GM12878 (cell line): Measurements from ENCODE around the gene SH2B2. TPM values are rescaled to one million over a fixed set of nuclear protein-coding genes. Genes with fewer than 3 reads are reported as not detected.

Experiments
- ATAC-seq: fragments of 200-7000 bp; cut with Tn5 transposase; 3 replicates; pipeline ENCODE4 v1.9.1; 2020; ENCODE audit warnings: mild to moderate bottlenecking, moderate library complexity
- BruUV-seq: library from RNA; stranded (reverse); fragments of 400-500 nt; replicated peaks from 2 replicates; lab custom pipeline; 2021; lab: Mats Ljungman, UMichigan
- CTCF ChIA-PET: fragments of 300-600 bp; sonication (Branson Sonifier 250); formaldehyde crosslinking; extraction: SDS; loops from one replicate; lab custom pipeline; 2021; ENCODE audit warnings: inconsistent platforms; lab: Yijun Ruan, JAX
- POLR2A ChIA-PET: fragments of 350-600 bp; formaldehyde crosslinking; extraction: SDS; loops from one replicate; lab custom pipeline; 2021; ENCODE audit warnings: inconsistent platforms; lab: Charles Lee
- RAD21 ChIA-PET: fragments of 300-600 bp; sonication (Branson Sonifier 250); formaldehyde crosslinking; loops from one replicate; lab custom pipeline; 2023; ENCODE audit warnings: antibody characterized with exemption; ENCODE audit not compliant: unreplicated experiment; lab: Charles Lee
- SMC1A ChIA-PET: fragments of 300-600 bp; sonication (Branson Sonifier 250); formaldehyde crosslinking; loops from one replicate; lab custom pipeline; 2023; ENCODE audit not compliant: unreplicated experiment, uncharacterized antibody; lab: Charles Lee
- DNase-seq: peaks from one replicate; pipeline ENCODE4 v3.0.0-alpha.2; 2011; ENCODE audit warnings: low read depth, low spot score
- FAIRE-seq: peaks from 3 replicates; lab custom pipeline; 2011; peaks lifted over from hg19 to GRCh38; lab: Jason Lieb, UNC
- H2AFZ ChIP-seq: 2 replicates; pipeline ENCODE4 v1.6.0; 2011; ENCODE audit warnings: low read depth, low read length, control low read depth; ENCODE audit not compliant: control insufficient read depth
- H3K27ac ChIP-seq: 2 replicates; pipeline ENCODE4 v1.5.1; 2011; ENCODE audit warnings: control low read depth; ENCODE audit not compliant: control insufficient read depth, insufficient read depth
- H3K27me3 ChIP-seq, 2 experiments: replicated peaks in 1 of 2; 2 replicates each; pipeline versions ENCODE4 v1.6.0 to v1.6.1; 2011; ENCODE audit warnings: low read length in 1 of 2; ENCODE audit not compliant: control insufficient read depth in 2 of 2, insufficient read depth in 2 of 2
- H3K36me3 ChIP-seq, 2 experiments: 2 replicates each; pipeline ENCODE4 v1.5.1; 2011; ENCODE audit warnings: low read length in 1 of 2; ENCODE audit not compliant: control insufficient read depth in 2 of 2, insufficient read depth in 2 of 2
- H3K4me1 ChIP-seq: 2 replicates; pipeline ENCODE4 v1.6.1; 2011; ENCODE audit warnings: mild to moderate bottlenecking, low read length, moderate library complexity, mixed read lengths; ENCODE audit not compliant: control insufficient read depth, insufficient read depth
- H3K4me2 ChIP-seq: 2 replicates; pipeline ENCODE4 v1.6.0; 2011; ENCODE audit warnings: control low read depth; ENCODE audit not compliant: control insufficient read depth, insufficient read depth
- H3K4me3 ChIP-seq: fragments of 200-600 bp; sonication (generic); 2 replicates; pipeline ENCODE4 v1.5.1; 2016
- H3K79me2 ChIP-seq: 2 replicates; pipeline ENCODE4 v1.6.0; 2011; ENCODE audit warnings: low read length; ENCODE audit not compliant: control insufficient read depth, insufficient read depth
- H3K9ac ChIP-seq: 2 replicates; pipeline ENCODE4 v1.8.0; 2011; ENCODE audit warnings: low read length, control low read depth, mixed read lengths; ENCODE audit not compliant: control insufficient read depth, insufficient read depth
- H3K9me3 ChIP-seq: replicated peaks from 3 replicates; pipeline ENCODE4 v1.5.1; 2011; ENCODE audit warnings: mild to moderate bottlenecking, low read length; ENCODE audit not compliant: control insufficient read depth, insufficient read depth
- H4K20me1 ChIP-seq: 2 replicates; pipeline ENCODE4 v1.6.0; 2011; ENCODE audit not compliant: control insufficient read depth, insufficient read depth
- ETV6 ChIP-seq, 2 experiments: fragments of 450-650 bp in 1 of 2; IDR thresholded peaks in 1 of 2; conservative IDR thresholded peaks in 1 of 2; 2 replicates each; pipeline ENCODE4 v1.6.1; 2014; ENCODE audit warnings: antibody characterized with exemption in 1 of 2, borderline replicate concordance in 1 of 2, low read depth in 1 of 2, mild to moderate bottlenecking in 1 of 2, moderate library complexity in 1 of 2
- HDAC6 ChIP-seq: fragments of 200-600 bp; sonication (generic); IDR thresholded peaks from one replicate; pipeline ENCODE4 v1.8.0; 2017; ENCODE audit warnings: antibody characterized with exemption; ENCODE audit not compliant: unreplicated experiment
- IKZF2 ChIP-seq, 2 experiments: fragments of 450-650 bp; IDR thresholded peaks; 2 replicates each; pipeline ENCODE4 v1.6.1; 2017; ENCODE audit warnings: mild to moderate bottlenecking in 2 of 2, moderate library complexity in 2 of 2
- KLF5 ChIP-seq: fragments of 450-650 bp; IDR thresholded peaks from 2 replicates; pipeline ENCODE4 v1.6.1; 2014; ENCODE audit warnings: mild to moderate bottlenecking; ENCODE audit not compliant: partially characterized antibody
- LARP7 ChIP-seq: fragments of 450-650 bp; IDR thresholded peaks from 2 replicates; pipeline ENCODE4 v1.6.1; 2017; ENCODE audit warnings: mild to moderate bottlenecking
- MTA2 ChIP-seq: fragments of 450-650 bp; IDR thresholded peaks from 2 replicates; pipeline ENCODE4 v1.6.1; 2016; ENCODE audit warnings: low read depth, mild to moderate bottlenecking, moderate library complexity
- NBN ChIP-seq: fragments of 450-650 bp; IDR thresholded peaks from 2 replicates; pipeline ENCODE4 v1.6.1; 2016
- NFXL1 ChIP-seq: fragments of 450-650 bp; IDR thresholded peaks from 2 replicates; pipeline ENCODE4 v1.6.1; 2017; ENCODE audit warnings: antibody characterized with exemption, mild to moderate bottlenecking, borderline replicate concordance
- NFYB ChIP-seq: IDR thresholded peaks from 2 replicates; pipeline ENCODE4 v1.6.1; 2011; ENCODE audit warnings: low read depth, mild to moderate bottlenecking, low read length, improper control_type of control experiment, moderate library complexity; ENCODE audit not compliant: insufficient read depth
- PAX8 ChIP-seq: fragments of 450-650 bp; IDR thresholded peaks from 2 replicates; pipeline ENCODE4 v1.6.1; 2017; ENCODE audit warnings: mild to moderate bottlenecking, moderate library complexity
- PKNOX1 ChIP-seq: fragments of 450-650 bp; IDR thresholded peaks from 2 replicates; pipeline ENCODE4 v1.6.1; 2016; ENCODE audit warnings: mild to moderate bottlenecking
- PRDM15 ChIP-seq: fragments of 450-650 bp; formaldehyde crosslinking; IDR thresholded peaks from 2 replicates; pipeline ENCODE4 v1.4.0; 2020; ENCODE audit warnings: mild to moderate bottlenecking, moderate library complexity
- RELA ChIP-seq: fragments of 450-650 bp; IDR thresholded peaks from 2 replicates; pipeline ENCODE4 v1.8.0; 2014; ENCODE audit warnings: borderline replicate concordance; ENCODE audit not compliant: partially characterized antibody
- SMAD1 ChIP-seq: fragments of 450-650 bp; IDR thresholded peaks from 2 replicates; pipeline ENCODE4 v1.6.1; 2018; ENCODE audit warnings: mild to moderate bottlenecking, low read depth; ENCODE audit not compliant: partially characterized antibody
- SUZ12 ChIP-seq: fragments of 200-600 bp; sonication (generic); IDR thresholded peaks from one replicate; pipeline ENCODE4 v1.6.1; 2018; ENCODE audit warnings: antibody characterized with exemption, mild to moderate bottlenecking; ENCODE audit not compliant: unreplicated experiment
- WGBS: methylation state at CpG from one replicate; pipeline ENCODE4 v1.1.6; 2016; ENCODE audit warnings: low lambda C conversion rate; ENCODE audit not compliant: insufficient replicate concordance, insufficient coverage; ENCODE audit errors: missing lambda C conversion rate; 5-methylcytosine and 5-hydroxymethylcytosine counted together
- in situ Hi-C: fragments of 300-500 bp; cut with MboI; formaldehyde crosslinking; loops from 9 replicates; pipeline ENCODE4 v1.14.3; 2018; ENCODE audit warnings: mixed read lengths
- intact Hi-C: fragments of 100-400 bp; cut with micrococcal nuclease; formaldehyde crosslinking; loops from one replicate; pipeline ENCODE4 v1.14.2; 2022; ENCODE audit not compliant: unreplicated experiment
- polyA plus RNA-seq, 11 experiments: library from polyadenylated mRNA; depleted of rRNA in 4 of 11; unstranded in 6 of 11; stranded (reverse) in 5 of 11; fragments of >200 nt; fragmentation: Nextera tagmentation in 4 of 11; fragmentation: Illumina TruSeq in 1 of 11; extraction: Ambion mirVana in 4 of 11; extraction: Trizol in 1 of 11; gene quantifications; 1 replicate in 1 of 11; 2 replicates in 10 of 11; pipeline versions ENCODE4 v1.2.1 to v1.2.3, GENCODE V29; 2011 to 2016; ENCODE audit warnings: inconsistent platforms in 2 of 11, missing spikeins in 2 of 11, low read depth in 1 of 11
- total RNA-seq, 4 experiments: library from RNA; depleted of rRNA in 3 of 4; stranded (reverse); fragments of >200 nt in 3 of 4; fragmentation: Illumina TruSeq in 1 of 4; extraction: Trizol in 1 of 4; gene quantifications; 2 replicates each; pipeline versions ENCODE4 v1.2.1 to v1.2.3, GENCODE V29; 2013 to 2021
- TF ChIP-seq, protein P1 (sequence below): fragments of 150-350 bp; IDR thresholded peaks from 2 replicates; pipeline ENCODE4 v1.6.1; 2014; ENCODE audit warnings: mild to moderate bottlenecking, low read depth, low read length
- TF ChIP-seq, protein P2 (sequence below): IDR thresholded peaks from 2 replicates; pipeline ENCODE4 v1.6.1; 2012; ENCODE audit warnings: low read length, inconsistent platforms

Gene SH2B2
- total and polyA plus RNA-seq, 10 of the 15 experiments (the other 5 are each of a cell fraction or from before 2014, with no cell fraction given), result 0.13 to 55.1 (median 7.4) TPM; not detected in 1

DNA sequence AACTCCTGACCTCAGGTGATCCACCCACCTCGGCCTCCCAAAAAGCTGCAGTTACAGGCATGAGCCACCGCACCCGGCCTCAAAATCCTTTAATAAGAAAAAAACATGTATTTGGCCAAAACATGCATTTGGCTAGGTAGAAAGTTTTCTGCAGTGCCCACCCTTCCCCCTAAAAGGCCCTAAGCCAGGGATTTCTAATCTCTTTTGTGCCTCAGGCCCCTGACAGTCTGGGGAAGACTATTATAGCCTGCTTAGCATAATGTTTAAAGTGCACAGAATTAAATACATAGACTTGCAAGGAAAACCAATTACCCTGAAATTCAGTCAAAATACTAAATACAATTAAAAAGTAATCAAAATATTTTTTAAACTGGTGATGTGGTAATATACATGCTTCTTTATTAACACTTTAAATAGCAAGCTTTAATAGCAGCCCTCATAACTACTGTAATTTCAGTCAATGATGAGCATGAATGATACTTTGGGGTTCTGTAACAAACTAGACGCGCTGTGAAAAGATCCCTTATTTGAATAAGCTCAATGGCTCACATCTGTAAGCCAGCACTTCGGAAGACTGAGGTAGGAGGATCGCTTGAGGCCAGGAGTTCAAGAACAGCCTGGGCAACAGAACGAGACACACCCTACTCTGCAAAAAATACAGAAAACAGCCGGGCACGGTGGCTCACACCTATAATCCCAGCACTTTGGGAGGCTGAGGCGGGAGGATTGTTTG, 39.7 kb downstream of the SH2B2 start:
- Histone ChIP-seq H3K79me2 (no peaks in the 10 kb centered on the region), H3K9me3 (no peaks in the 10 kb centered on the region), H3K27ac (no peak overlapping the region), H3K9ac (no peak overlapping the region), H3K27me3 (no peaks in the 10 kb centered on the region), H3K4me2 (no peak overlapping the region), H2AFZ (no peak overlapping the region), H3K4me3 (no peak overlapping the region), H3K36me3 (no peaks in the 10 kb centered on the region; a peak in 1 of 4 replicates), H4K20me1 (no peaks in the 10 kb centered on the region), H3K4me1 (peaks cover 3% of the 10 kb centered on the region)
- ATAC-seq (no peak), FAIRE-seq (no peak), DNase-seq (no peak)
- RAD21 ChIA-PET, result no interaction called here
- SMC1A ChIA-PET, result no interaction called here
- CTCF ChIA-PET, result no interaction called here
- 85% methylated on average over 11 of the region's 11 CpGs for WGBS
- in situ Hi-C loops (no loop called here), intact Hi-C loops (no loop called here)
- POLR2A ChIA-PET, result no interaction called here
- no TSS peak for BruUV-seq
- TF ChIP-seq SMAD1 (no peak), KLF5 (no peak), LARP7 (no peak), PAX8 (no peak), NFXL1 (no peak), PRDM15 (no peak), IKZF2 (IDR thresholded peaks at IDR 0.05) (no peak), PKNOX1 (no peak), NBN (no peak), HDAC6 (no peak), SUZ12 (no peak), MTA2 (no peak), ETV6 (conservative IDR thresholded peaks at IDR 0.05 in 1 of 2, IDR thresholded peaks at IDR 0.05 in 1 of 2; ENCODE audit: borderline replicate concordance in 1 of 2, low read depth in 1 of 2) (no peak), NFYB (no peak), RELA (no peak)
- TF ChIP-seq, protein P1, sequence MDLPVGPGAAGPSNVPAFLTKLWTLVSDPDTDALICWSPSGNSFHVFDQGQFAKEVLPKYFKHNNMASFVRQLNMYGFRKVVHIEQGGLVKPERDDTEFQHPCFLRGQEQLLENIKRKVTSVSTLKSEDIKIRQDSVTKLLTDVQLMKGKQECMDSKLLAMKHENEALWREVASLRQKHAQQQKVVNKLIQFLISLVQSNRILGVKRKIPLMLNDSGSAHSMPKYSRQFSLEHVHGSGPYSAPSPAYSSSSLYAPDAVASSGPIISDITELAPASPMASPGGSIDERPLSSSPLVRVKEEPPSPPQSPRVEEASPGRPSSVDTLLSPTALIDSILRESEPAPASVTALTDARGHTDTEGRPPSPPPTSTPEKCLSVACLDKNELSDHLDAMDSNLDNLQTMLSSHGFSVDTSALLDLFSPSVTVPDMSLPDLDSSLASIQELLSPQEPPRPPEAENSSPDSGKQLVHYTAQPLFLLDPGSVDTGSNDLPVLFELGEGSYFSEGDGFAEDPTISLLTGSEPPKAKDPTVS, result no peak
- TF ChIP-seq, protein P2, sequence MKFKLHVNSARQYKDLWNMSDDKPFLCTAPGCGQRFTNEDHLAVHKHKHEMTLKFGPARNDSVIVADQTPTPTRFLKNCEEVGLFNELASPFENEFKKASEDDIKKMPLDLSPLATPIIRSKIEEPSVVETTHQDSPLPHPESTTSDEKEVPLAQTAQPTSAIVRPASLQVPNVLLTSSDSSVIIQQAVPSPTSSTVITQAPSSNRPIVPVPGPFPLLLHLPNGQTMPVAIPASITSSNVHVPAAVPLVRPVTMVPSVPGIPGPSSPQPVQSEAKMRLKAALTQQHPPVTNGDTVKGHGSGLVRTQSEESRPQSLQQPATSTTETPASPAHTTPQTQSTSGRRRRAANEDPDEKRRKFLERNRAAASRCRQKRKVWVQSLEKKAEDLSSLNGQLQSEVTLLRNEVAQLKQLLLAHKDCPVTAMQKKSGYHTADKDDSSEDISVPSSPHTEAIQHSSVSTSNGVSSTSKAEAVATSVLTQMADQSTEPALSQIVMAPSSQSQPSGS, result no peak
